ENCODE data around the gene TMEM150C. TPM values are rescaled to one million over a fixed set of nuclear protein-coding genes. Genes with fewer than 3 reads are reported as not detected.

The TMEM150C gene
- total RNA-seq, 1 experiment from 2014 or later, result 2.7 TPM

DNA sequence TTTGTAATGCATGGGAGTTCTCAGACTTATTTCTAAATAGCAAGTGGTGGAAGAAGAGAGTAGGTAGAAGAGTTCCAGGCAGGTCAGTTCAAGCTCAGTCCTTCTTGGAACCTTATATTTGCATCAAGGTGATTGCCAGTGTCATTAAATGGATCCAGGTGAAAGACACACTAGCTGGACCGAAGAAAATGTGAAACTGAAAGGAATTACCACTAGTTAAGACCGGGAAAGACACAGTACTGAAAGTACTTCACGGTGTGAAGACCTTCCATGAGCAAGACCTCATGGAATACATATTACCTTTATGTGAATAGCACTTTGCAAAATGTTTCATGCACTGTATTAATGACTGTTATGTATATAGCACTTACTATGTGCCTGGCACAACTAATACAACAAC lies 19.1 kb downstream of the TMEM150C start:
- no peaks in the 10 kb centered on the region for H3K23me2 ChIP-seq (ENCODE audit: insufficient read length, low read depth, low read length, poor library complexity, severe bottlenecking)
- H3K79me2 ChIP-seq (ENCODE audit: insufficient read depth, low read length), result no peaks in the 10 kb centered on the region
- no peak overlapping the region for H3K9ac ChIP-seq (ENCODE audit: extremely low read depth, insufficient read length, low read length)
- H4K5ac ChIP-seq (ENCODE audit: insufficient read length, low read depth, low read length), result no peak overlapping the region
- Mint-ChIP-seq H3K36me3 (ENCODE audit: insufficient read depth in 1 of 3, low read depth in 3 of 3) (no peaks in the 10 kb centered on the region), H3K9me3 (no peaks in the 10 kb centered on the region), H3K27me3 (ENCODE audit: low read depth) (no peaks in the 10 kb centered on the region), H3K4me3 (no peak overlapping the region), H3K27ac (no peak overlapping the region), H3K4me1 (no peaks in the 10 kb centered on the region)
- no peak overlapping the region for H2AK5ac ChIP-seq (ENCODE audit: insufficient read length, low read length)
- no peak overlapping the region for H3K4ac ChIP-seq (ENCODE audit: low read depth, low read length)
- H2BK5ac ChIP-seq (ENCODE audit: insufficient read length, low read length), result no peak overlapping the region
- no peak overlapping the region for H4K8ac ChIP-seq (replicated peaks; ENCODE audit: insufficient read length, low read depth, low read length)
- H3K79me1 ChIP-seq (ENCODE audit: insufficient read depth, low read depth, low read length, poor library complexity, severe bottlenecking), result no peaks in the 10 kb centered on the region
- H4K91ac ChIP-seq (ENCODE audit: insufficient read length, low read depth, low read length), result no peak overlapping the region
- H2AFZ ChIP-seq (ENCODE audit: low read length), result no peak overlapping the region
- no peak overlapping the region for H2BK120ac ChIP-seq (ENCODE audit: low read depth, low read length, poor library complexity, severe bottlenecking)
- no peak overlapping the region for H3K56ac ChIP-seq (ENCODE audit: insufficient read length, low read depth, low read length)
- no peak overlapping the region for H3K23ac ChIP-seq (ENCODE audit: insufficient read length, low read depth, low read length)
- H4K20me1 ChIP-seq (ENCODE audit: control insufficient read depth, insufficient read depth, insufficient read length), result no peaks in the 10 kb centered on the region
- H3T11ph ChIP-seq (ENCODE audit: low read length), result no peak overlapping the region
- TF ChIP-seq, protein P1, sequence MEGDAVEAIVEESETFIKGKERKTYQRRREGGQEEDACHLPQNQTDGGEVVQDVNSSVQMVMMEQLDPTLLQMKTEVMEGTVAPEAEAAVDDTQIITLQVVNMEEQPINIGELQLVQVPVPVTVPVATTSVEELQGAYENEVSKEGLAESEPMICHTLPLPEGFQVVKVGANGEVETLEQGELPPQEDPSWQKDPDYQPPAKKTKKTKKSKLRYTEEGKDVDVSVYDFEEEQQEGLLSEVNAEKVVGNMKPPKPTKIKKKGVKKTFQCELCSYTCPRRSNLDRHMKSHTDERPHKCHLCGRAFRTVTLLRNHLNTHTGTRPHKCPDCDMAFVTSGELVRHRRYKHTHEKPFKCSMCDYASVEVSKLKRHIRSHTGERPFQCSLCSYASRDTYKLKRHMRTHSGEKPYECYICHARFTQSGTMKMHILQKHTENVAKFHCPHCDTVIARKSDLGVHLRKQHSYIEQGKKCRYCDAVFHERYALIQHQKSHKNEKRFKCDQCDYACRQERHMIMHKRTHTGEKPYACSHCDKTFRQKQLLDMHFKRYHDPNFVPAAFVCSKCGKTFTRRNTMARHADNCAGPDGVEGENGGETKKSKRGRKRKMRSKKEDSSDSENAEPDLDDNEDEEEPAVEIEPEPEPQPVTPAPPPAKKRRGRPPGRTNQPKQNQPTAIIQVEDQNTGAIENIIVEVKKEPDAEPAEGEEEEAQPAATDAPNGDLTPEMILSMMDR (conservative IDR thresholded peaks at IDR 0.05), result no peak
- DNase-seq, result no peak
- H3K27ac ChIP-seq (ENCODE audit: insufficient read length, low read depth, low read length), result no peak overlapping the region
- no peak overlapping the region for H3K14ac ChIP-seq (ENCODE audit: insufficient read depth, low read length)
- no CpG with 5 or more reads among the region's 3 CpGs for WGBS (ENCODE audit: extremely low coverage, insufficient read length, low lambda C conversion rate)
- no peak overlapping the region for H3K4me2 ChIP-seq (ENCODE audit: insufficient read depth, insufficient read length, low read length)
- no peak overlapping the region for H2BK15ac ChIP-seq (ENCODE audit: low read depth, low read length)
- no peaks in the 10 kb centered on the region for H3K9me3 ChIP-seq (ENCODE audit: control insufficient read depth, low read depth, low read length)
- no peak overlapping the region for H2BK12ac ChIP-seq (ENCODE audit: insufficient read length, low read depth, low read length)
- no peak overlapping the region for H2BK20ac ChIP-seq (ENCODE audit: low read depth, low read length, poor library complexity, severe bottlenecking)
- no peaks in the 10 kb centered on the region for H3K4me1 ChIP-seq (ENCODE audit: insufficient read depth, low read length)
- H3K27me3 ChIP-seq (ENCODE audit: insufficient read depth, low read length), result no peaks in the 10 kb centered on the region
- no peak overlapping the region for H3K18ac ChIP-seq (ENCODE audit: insufficient read length, low read depth, low read length)
